AG10803 (cell line): ENCODE measurements around the gene ALPK3.

Source experiments
- DNase-seq: peaks from one replicate; pipeline ENCODE4 v3.0.0; 2010; ENCODE audit warnings: low read depth
- H3K4me3 ChIP-seq: 2 replicates; pipeline ENCODE4 v1.5.1; 2011; ENCODE audit warnings: mild to moderate bottlenecking, low read length, control low read depth
- TF ChIP-seq, protein P1 (sequence below): conservative IDR thresholded peaks from 2 replicates; pipeline ENCODE4 v1.5.1; 2011; ENCODE audit warnings: mild to moderate bottlenecking, low read length, control low read depth, inconsistent platforms

ALPK3 gene

DNA sequence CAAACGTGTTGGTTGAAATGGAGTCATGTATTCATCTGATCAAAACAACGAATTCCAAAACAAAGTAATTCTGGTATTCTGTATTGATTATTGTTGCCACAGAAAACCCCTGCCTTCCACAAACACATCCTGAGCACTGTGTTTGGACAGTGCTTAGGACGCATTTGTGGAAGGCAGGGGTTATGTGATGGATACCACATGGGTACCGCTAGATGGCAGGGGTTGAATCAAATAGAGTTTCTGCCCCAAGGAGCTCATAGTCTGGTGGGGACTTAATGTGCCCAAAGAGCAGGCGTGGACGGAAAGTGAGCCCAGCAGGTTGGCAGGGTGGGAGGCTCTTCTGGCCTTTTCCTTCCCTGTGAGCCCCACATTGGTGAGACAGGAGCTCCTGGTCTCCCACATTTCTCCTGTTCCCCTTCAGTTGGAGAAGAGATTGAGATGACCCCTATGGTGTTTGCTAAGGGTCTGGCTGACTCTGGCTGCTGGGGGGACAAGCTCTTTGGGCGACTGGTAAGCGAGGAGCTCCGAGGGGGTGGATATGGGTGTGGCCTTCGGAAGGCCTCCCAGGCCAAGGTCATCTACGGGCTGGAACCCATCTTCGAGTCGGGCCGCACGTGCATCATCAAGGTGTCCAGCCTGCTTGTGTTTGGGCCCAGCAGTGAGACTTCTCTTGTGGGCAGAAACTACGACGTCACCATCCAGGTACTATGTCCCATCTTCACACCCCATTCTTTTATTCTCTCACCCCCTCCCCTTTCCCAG, 45.2 kb downstream of the ALPK3 start:
- no peak for DNase-seq

DNA sequence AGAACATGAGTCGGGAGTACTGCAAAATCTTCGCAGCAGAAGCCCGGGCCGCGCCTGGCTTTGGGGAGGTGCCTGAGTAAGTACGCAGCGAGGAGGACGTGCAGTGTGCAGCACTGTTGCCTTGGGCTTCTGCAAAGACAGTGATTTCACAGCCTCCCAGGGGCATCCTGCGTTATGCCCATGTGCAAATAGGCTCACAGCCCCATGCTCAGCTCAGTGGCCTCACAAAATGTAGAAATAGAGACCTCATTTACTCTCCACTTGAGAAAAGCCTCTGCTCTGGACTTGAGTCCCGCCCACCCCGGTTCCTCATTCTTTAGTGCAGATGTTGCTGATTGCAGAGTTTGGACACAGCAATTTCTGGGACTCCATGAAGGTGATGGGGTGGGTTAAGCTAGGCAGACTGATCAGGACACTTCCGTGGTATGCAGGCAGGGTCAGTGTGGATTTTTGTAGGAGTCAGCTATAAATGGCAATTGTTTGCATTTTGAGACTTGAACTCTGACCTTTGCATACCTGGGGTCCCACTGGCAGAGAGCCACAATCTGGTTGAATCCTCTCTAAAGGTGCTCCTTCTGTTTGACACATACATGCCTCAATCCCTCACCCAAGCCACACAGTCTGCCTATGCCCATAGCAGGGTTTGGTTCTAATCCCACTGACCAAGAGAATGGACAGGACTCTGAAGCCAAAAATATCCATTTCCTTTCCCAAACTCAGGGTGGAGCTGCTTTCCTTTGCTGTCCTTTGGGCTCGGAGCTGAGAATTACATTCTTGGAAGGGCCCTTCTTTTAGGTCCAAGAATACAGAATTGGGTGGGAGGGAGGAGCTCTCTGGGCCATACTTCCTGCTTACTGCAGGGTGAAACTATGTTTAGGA, 46.6 kb downstream of the ALPK3 start:
- peak; percentile 21 for DNase-seq
- TF ChIP-seq, protein P1, sequence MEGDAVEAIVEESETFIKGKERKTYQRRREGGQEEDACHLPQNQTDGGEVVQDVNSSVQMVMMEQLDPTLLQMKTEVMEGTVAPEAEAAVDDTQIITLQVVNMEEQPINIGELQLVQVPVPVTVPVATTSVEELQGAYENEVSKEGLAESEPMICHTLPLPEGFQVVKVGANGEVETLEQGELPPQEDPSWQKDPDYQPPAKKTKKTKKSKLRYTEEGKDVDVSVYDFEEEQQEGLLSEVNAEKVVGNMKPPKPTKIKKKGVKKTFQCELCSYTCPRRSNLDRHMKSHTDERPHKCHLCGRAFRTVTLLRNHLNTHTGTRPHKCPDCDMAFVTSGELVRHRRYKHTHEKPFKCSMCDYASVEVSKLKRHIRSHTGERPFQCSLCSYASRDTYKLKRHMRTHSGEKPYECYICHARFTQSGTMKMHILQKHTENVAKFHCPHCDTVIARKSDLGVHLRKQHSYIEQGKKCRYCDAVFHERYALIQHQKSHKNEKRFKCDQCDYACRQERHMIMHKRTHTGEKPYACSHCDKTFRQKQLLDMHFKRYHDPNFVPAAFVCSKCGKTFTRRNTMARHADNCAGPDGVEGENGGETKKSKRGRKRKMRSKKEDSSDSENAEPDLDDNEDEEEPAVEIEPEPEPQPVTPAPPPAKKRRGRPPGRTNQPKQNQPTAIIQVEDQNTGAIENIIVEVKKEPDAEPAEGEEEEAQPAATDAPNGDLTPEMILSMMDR = peak; percentile 45
- H3K4me3 ChIP-seq = no peak overlapping the region

More for the DNA sequence above, 45.2 kb downstream of the ALPK3 start:
- TF ChIP-seq, protein P1 = 0 out of 2 replicates have a peak, but pooled peaks have one; percentile 8
- H3K4me3 ChIP-seq = no peak overlapping the region

DNA sequence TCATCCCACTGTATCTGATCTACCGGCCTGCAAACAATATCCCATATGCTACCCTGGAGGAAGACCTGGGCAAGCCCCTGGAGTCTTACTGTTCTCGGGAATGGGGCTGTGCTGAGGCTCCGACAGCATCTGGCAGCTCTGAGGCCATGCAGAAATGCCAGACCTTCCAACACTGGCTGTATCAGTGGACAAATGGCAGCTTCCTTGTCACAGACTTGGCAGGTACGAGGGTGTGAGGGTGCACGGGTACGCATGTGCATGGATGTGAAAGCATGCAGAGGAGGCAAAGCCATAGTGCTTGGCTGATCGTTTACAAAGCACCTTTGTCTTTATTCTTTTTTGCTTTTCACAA, 47.3 kb downstream of the ALPK3 start:
- DNase-seq = no peak
- H3K4me3 ChIP-seq = no peak overlapping the region
- TF ChIP-seq, protein P1 = no peak

DNA sequence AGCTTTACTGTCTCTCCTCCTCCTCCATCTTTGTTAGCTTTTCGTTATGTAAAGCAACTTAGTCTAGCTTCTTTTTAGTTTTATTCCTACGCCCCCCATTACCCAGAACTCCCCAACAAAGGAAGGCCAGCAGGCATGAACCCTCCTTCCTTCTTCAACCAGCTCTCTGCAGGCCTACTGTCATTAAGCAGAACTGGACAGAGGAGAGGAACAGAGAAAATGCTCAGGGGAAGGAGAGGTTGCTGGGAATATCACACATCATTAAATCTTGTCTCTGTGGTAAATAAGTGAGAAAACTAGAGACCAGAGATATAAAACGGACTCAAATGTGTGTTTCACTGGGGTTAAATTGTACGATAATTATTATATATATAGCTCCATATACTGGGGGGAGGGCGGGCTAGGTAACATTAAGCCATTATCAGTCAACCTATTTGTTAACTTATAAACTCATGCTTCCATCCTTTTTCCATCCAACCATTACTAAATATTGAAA, 48.0 kb downstream of the ALPK3 start:
- DNase-seq = no peak
- TF ChIP-seq, protein P1 = no peak
- no peak overlapping the region for H3K4me3 ChIP-seq

DNA sequence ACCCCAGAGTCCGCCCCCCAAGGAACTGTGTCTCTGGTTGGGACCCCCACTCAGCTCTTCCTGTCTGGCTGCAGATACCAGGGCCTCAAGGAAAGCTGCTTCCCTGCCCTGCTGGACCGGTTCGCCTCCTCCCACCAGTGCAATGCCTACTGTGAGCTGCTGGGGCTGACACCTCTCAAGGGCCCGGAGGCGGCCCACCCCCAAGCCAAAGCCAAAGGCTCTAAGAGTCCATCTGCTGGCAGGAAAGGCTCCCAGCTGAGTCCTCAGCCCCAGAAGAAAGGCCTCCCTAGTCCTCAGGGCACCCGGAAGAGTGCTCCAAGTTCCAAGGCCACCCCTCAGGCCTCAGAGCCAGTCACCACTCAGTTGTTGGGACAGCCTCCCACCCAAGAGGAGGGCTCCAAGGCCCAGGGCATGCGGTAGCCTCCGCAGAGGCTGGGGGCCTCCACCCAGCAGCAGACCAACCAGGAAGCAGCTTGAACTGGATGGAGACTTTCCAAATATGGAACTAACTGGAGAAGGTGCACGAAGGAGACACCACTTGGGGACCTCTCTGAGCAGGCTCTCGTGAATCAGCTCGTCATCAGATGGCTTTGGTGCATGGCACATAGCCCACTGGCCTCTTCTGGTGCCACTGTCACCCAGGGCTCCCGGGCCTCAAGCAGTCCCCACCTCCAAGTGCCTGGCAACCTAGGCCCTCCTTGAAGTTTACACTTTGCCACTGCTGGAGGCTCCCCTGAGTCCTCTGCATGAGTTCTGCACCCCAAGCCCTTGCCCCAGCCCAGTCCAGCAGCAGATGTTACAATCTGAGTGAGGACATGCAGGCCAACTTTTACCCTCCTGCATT, 51.1 kb downstream of the ALPK3 start:
- DNase-seq = no peak
- H3K4me3 ChIP-seq = no peak overlapping the region
- TF ChIP-seq, protein P1 = no peak

DNA sequence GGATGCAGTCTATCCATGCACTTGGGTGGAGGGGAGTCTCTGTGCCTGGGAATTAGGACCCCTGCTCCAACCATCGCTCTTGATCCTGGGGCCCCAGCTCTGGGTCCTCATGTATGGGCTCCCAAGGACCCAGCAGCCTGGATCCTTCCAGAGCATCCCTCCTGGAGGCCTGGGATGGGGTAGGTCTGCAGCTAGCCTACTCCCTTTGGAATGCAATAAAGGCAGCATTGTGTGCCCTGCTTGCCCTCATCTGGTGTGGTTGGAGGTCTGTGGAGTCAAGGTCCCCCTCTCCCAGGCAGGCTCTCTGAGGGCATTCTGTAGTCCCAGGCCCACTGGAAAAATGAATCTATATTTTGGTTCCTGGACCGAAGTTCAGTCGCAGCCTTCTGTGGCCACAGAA, 52.4 kb downstream of the ALPK3 start:
- no peak for DNase-seq
- no peak overlapping the region for H3K4me3 ChIP-seq
- TF ChIP-seq, protein P1 = no peak
